Measurements from ENCODE around the gene MAGED2. TPM values are rescaled to one million over a fixed set of nuclear protein-coding genes. Genes with fewer than 3 reads are reported as not detected.

The MAGED2 gene
- total RNA-seq, 1 experiment from 2014 or later: 32.4 TPM

DNA sequence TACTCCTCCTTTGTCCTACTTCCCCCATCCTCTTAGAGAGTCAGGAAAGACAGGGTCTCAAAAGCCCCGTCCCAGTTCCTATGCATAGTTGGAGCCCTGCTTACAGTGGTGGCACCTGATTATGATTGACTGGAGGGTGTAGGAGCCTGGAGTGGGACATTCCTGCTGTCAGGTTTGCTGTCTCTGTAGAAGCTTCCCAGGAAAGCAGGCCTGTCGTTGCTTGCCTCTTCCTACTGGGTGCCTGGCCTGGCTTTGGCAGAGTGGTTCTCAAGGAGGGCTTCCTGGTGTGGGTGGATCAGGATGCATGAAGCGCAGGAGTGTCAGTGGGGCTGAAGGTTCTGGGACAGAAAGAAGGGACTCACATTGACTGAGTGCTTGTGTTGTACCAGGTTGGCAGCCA is 4.8 kb downstream of the MAGED2 start:
- no peaks in the 10 kb centered on the region for H3K9me2 ChIP-seq (ENCODE audit: insufficient read depth)
- ChIA-PET RAD21 (ENCODE audit: low non-redundant PET in 1 of 2, low total read pairs in 2 of 2, uncharacterized antibody in 2 of 2, unreplicated experiment in 2 of 2) (no interaction called here), CTCF (no interaction called here), POLR2A (no interaction called here)
- H3K79me2 ChIP-seq (ENCODE audit: insufficient read depth, low read length): no peaks in the 10 kb centered on the region
- no peak overlapping the region for H2AFZ ChIP-seq (ENCODE audit: low read depth, low read length, poor library complexity, severe bottlenecking)
- no peak overlapping the region for H3K27ac ChIP-seq (ENCODE audit: low read depth, low read length)
- no peaks in the 10 kb centered on the region for H4K20me1 ChIP-seq (ENCODE audit: insufficient read depth)
- no peaks in the 10 kb centered on the region; a peak in 1 of 4 replicates for H3K36me3 ChIP-seq (ENCODE audit: control insufficient read depth in 1 of 2, insufficient read depth in 2 of 2, low read length in 2 of 2)
- H3K9ac ChIP-seq (ENCODE audit: low read length): no peak overlapping the region
- no peak overlapping the region for H3K4me2 ChIP-seq (ENCODE audit: low read length)
- TF ChIP-seq, protein P1, sequence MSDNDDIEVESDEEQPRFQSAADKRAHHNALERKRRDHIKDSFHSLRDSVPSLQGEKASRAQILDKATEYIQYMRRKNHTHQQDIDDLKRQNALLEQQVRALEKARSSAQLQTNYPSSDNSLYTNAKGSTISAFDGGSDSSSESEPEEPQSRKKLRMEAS (IDR thresholded peaks at IDR 0.05): no peak
- no peak for TF ChIP-seq RAD21 (IDR thresholded peaks at IDR 0.05; ENCODE audit: low read depth)
- no peak for TF ChIP-seq TCF7L2 (IDR thresholded peaks at IDR 0.05; ENCODE audit: borderline replicate concordance, extremely low read depth, insufficient read depth, insufficient read length)
- TF ChIP-seq JUND (IDR thresholded peaks at IDR 0.05): no peak
- no peak for TF ChIP-seq ELF1 (IDR thresholded peaks at IDR 0.05; ENCODE audit: borderline replicate concordance, low read depth)
- TF ChIP-seq EZH2phosphoT487 (IDR thresholded peaks at IDR 0.05; ENCODE audit: borderline replicate concordance): no peak
- TF ChIP-seq CBX3 (IDR thresholded peaks at IDR 0.05; ENCODE audit: low read depth): no peak
- H3K4me3 ChIP-seq (replicated peaks in 1 of 2; ENCODE audit: low read depth in 1 of 2, low read length in 2 of 2): no peak overlapping the region
- no peak for ATAC-seq
- DNase-seq (ENCODE audit: low read depth, low spot score): no peak
- H3K27me3 ChIP-seq (ENCODE audit: insufficient read depth, low read length): no peaks in the 10 kb centered on the region
- BruUV-seq (replicated peaks): no TSS peak
- peaks cover 0 to 18% of the 10 kb centered on the region in 2 experiments; a peak in 2 of 4 replicates for H3K4me1 ChIP-seq (ENCODE audit: control insufficient read depth in 1 of 2, insufficient read depth in 2 of 2, low read length in 2 of 2)
- no peaks in the 10 kb centered on the region for H3K9me3 ChIP-seq (ENCODE audit: control insufficient read depth in 1 of 2, insufficient read depth in 1 of 2, low read depth in 1 of 2, low read length in 2 of 2)
- intact Hi-C loops (cut with micrococcal nuclease): no loop called here

DNA sequence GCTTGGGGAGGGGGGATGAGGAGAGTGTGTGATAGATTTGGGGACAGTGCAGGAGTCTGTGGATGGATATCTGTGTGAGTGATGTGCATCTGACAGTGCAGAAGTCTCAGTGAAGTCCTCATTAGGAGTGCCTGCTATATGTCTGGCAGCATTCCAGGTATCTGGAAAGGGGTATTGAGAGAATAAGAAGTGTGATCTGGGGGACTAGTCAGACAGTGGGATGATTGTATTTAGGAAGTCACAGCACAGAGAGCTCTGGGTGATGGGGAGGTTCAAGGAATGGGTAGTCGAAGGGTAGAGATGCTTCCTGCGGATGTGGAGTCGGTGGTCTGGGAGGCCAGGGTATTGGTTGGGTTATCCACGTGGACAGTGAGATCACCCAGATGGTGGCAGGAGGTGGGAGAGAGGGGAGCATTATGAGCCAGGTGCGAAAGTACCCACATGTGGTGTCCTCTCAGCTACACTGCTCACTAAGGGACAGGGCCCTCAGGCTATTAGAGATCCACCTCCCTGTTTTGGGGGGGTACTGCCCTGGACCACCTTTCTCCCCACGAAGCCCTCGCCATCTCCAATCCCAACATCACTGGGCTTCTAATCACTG is 9.8 kb downstream of the MAGED2 start:
- H3K4me3 ChIP-seq (replicated peaks in 1 of 2; ENCODE audit: low read depth in 1 of 2, low read length in 2 of 2): no peak overlapping the region
- H3K36me3 ChIP-seq (ENCODE audit: control insufficient read depth in 1 of 2, insufficient read depth in 2 of 2, low read length in 2 of 2): no peaks in the 10 kb centered on the region
- no peak overlapping the region for H3K9ac ChIP-seq (ENCODE audit: low read length)
- H3K27ac ChIP-seq (ENCODE audit: low read depth, low read length): no peak overlapping the region
- no TSS peak for BruUV-seq (replicated peaks)
- H3K4me1 ChIP-seq (ENCODE audit: control insufficient read depth in 1 of 2, insufficient read depth in 2 of 2, low read length in 2 of 2): no peaks in the 10 kb centered on the region
- H3K79me2 ChIP-seq (ENCODE audit: insufficient read depth, low read length): no peaks in the 10 kb centered on the region
- CTCF ChIA-PET: no interaction called here
- no peak overlapping the region for H2AFZ ChIP-seq (ENCODE audit: low read depth, low read length, poor library complexity, severe bottlenecking)
- H3K9me2 ChIP-seq (ENCODE audit: insufficient read depth): no peaks in the 10 kb centered on the region
- H4K20me1 ChIP-seq (ENCODE audit: insufficient read depth): no peaks in the 10 kb centered on the region
- DNase-seq (ENCODE audit: low read depth, low spot score): no peak
- ATAC-seq: no peak
- no peak overlapping the region for H3K4me2 ChIP-seq (ENCODE audit: low read length)
- POLR2A ChIA-PET: no interaction called here
- no peaks in the 10 kb centered on the region for H3K27me3 ChIP-seq (ENCODE audit: insufficient read depth, low read length)
- RAD21 ChIA-PET (ENCODE audit: low non-redundant PET in 1 of 2, low total read pairs in 2 of 2, uncharacterized antibody in 2 of 2, unreplicated experiment in 2 of 2): no interaction called here
- H3K9me3 ChIP-seq (ENCODE audit: control insufficient read depth in 1 of 2, insufficient read depth in 1 of 2, low read depth in 1 of 2, low read length in 2 of 2): no peaks in the 10 kb centered on the region
- intact Hi-C loops (cut with micrococcal nuclease): no loop called here
- TF ChIP-seq ZNF274 (IDR thresholded peaks at IDR 0.05; ENCODE audit: low read depth, low read length): no peak
- TF ChIP-seq POLR2AphosphoS5 (IDR thresholded peaks at IDR 0.05; ENCODE audit: low read depth, low read length): no peak
- TF ChIP-seq TCF7L2 (IDR thresholded peaks at IDR 0.05; ENCODE audit: borderline replicate concordance, extremely low read depth, insufficient read depth, insufficient read length): no peak
- TF ChIP-seq ZFX (IDR thresholded peaks at IDR 0.05): no peak
- TF ChIP-seq YY1 (IDR thresholded peaks at IDR 0.05; ENCODE audit: extremely low read depth, insufficient replicate concordance, low read depth, low read length): no peak
- TF ChIP-seq POLR2A (IDR thresholded peaks at IDR 0.05; ENCODE audit: borderline replicate concordance, extremely low read depth, insufficient read depth, insufficient read length): no peak
- TF ChIP-seq JUND (IDR thresholded peaks at IDR 0.05): no peak

All from HCT116 (cell line).